NOMO-1 (cell line): ENCODE measurements around the gene LIMS1.
"Not testable (repeated sequence)": the region's sequence is repeated elsewhere in the genome, so short reads cannot be mapped to it uniquely, and the experiment has no call there.

Source experiments
- DNase-seq, 2 experiments: peaks; one replicate each; lab custom pipeline; 2025; ENCODE audit not compliant: unreplicated experiment in 2 of 2; lab: John Stamatoyannopoulos, UW

The LIMS1 gene

DNA sequence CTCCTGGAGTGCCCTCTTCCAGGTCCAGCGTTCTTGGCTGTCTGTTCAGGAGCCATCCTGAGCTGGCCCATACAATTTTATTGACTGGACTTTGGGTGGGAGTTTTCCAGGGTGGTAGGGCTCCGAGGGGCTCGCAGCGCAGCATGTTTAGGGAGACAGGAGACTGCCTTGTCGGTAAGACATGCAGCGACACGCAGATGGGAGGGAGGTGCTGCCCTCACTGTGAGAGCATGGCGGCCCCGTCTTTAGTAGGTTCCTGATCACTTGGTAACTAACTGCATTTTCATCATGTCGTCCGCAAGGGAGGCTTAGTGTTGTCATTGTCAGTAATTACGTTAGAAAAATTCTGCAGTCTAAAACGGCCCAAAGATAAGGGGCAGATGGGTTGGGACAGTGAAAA, 121.0 kb downstream of the LIMS1 start:
- DNase-seq, result not testable (repeated sequence)

DNA sequence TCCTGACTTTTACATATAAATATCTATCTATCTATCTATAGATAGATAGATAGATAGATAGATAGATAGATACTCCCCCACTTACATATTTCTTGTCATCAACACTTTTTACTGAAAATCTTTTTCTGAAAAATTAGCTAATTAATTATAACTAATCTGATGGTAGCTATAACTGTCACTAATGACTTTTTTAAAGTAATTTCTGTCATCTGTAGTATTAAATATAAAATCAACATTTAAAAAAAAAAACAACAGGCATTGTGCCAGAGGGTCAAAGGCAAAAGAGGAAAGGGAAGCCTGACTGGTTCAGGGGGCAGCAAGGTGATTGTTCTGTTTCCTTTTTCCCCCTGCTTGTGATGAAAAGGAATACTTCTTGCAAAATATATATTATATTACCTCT, 122.0 kb downstream of the LIMS1 start:
- not testable (repeated sequence) for DNase-seq

DNA sequence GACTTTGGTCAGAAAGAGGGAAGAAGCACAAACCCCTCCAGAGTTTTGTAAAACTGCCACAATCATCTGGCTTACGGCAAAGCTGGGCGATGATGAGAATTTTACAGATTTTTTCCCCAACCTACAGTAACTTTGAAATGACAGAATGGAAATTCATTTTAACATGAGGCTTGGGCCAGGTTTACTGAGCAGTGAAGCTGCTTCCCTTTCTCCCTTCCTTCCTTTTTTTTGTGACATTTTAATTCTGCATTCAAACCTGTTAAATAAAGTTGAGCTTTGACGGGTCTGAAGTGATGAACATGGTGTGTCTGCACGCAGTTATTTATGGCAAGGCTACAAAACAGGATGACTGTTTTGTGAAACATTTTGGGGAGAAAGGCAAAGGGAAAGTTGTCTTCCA, 123.2 kb downstream of the LIMS1 start:
- DNase-seq, result peak; percentile 14 to 44

DNA sequence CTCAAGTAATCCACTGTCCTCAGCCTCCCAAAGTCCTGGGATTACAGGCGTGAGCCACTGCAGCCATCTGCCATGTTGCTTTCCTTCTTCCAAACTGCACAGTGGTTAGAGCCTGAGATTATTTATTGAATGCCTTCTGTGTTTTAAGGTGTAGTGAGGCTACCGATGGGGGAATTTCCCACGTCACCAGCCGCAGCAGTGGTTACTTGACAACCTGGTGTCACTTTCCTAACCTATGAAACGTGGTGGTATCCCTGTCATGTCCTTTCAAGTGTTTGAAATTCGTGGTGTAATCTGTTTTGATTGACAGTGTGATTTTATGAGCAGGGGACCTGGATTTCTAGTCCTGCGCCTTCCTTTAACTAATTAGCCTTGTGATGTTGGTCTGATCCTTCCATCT, 124.3 kb downstream of the LIMS1 start:
- DNase-seq, result not testable (repeated sequence)

DNA sequence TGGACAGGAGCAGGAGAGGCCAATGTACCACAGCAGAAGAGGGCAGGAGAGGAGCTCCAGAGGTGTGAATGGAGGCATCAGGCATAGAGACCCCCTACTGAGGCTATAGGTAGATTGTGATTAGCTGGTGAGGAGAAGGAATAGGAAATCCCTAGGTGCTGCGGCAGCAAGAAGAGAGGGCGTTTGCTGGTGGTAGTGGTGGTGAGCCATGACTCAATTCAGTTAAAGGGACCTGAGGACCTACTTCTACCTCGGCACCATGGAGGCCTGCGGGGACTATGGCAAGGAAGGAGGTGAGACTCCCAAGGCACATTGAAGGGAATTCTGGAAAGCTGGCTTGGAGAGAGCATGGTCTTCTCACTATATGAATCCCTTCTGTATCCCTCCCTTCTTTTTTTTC, 127.2 kb downstream of the LIMS1 start:
- not testable (repeated sequence) for DNase-seq

DNA sequence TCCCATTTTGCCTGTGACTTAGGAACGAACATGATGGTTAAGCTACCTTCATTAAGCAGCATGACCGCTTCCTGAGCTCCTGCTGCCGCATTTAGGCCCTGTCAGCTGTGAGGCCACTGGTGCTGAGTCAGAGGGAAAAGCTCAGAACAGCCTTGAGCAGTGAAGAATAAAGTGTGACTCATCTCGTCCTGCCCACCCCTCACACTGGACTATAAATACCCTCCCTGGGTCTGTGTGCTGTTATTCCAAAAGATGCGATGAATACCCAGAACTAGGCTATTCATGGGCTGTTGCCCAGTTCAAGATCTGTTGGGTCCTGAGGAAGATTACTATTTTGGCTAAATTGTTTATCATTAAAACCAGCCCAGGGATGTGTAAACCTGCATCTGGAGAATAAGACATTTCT, 127.9 kb downstream of the LIMS1 start:
- not testable (repeated sequence) for DNase-seq

DNA sequence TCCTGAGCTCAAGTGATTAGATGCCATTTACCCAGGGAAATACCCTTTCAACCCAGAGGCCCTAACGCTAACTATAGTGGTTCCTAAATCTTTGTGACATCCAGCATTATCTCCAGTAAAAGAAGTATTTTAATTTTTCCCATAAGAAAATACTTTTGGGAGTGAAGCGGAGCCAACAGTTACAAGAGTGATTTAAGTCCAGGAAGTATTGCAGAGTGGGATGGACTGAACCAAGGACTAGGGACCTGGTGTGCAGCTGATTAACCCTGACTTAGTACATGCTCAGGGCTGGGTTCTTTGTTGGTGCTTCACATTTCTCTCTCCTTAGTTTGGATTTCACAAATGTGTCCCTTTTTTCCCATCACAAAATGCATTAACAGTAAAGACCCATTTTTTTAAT, 129.1 kb downstream of the LIMS1 start:
- DNase-seq, result not testable (repeated sequence)

DNA sequence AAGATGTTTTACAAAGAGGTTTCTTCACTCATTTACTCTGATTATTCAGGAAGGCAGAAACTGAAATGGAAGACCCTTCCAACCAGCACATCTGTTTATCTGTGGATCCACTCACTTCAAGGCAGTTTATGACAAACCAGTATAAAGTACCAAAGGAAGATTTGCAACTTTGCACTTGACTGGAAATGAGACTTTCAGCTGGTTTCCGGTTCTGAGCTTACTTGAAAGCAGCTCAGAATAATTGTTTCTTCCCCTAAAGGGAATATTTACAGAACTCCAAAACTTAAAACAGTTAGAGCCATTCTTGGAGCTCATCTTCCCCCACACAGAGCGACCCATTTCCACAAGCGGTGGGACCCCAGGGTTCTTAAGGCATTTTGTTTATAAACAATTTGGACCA, 129.8 kb downstream of the LIMS1 start:
- DNase-seq, result not testable (repeated sequence)

DNA sequence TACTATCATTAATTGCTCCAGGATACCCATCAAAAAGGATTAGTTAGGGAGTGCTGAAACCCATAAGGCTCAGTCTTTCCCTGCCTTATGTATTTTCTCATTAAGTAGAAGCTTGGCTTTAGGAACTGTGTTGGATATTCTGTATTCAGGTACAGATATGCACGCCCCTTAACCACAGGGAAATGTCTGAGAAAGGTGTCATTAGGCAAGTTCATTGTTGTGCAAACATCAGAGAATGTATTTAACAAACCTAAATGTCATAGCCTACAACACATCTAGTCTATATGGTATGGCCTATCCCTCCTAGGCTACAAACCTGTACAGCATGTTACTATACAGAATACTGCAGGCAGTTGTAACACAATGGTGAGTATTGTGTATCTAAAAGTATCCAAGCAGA, 130.7 kb downstream of the LIMS1 start:
- not testable (repeated sequence) for DNase-seq

DNA sequence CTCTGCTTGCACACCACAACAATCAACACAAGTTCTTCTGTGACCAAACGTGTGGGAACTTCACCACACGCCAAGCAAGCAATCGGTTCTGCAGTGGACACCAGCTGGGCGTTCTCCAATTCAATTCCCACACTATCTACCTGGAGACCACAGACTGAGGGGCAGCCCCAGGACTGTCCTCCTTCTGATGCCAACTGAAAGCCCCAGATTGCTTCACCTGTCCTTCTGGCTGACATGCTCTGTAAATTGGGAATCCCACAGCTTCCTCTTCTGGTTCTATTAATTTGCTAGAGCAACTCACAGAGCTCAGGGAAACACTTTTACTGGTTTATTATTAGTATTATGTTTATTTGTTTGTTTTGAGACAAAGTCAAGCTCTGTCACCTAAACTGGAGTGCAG, 131.7 kb downstream of the LIMS1 start:
- peak in 1 of 2 experiments; percentile 2 for DNase-seq

DNA sequence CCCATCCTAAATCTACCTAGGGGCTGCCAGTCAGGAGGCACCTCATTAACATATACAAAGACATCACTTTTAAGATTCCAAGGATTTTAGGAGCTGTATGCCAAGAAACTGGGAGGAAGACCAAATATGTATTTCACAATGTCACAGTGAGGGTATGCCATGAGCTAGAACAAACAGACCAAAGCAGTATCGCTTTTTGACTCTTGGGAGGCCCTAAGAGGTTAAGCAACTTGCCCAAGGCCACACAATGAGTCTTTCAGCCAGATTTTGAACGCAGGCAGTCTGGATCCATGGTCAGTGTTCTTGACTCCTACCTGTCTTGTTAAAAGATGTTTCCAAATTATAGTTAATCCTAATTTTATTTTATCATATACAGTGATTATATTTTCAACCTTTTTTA, 132.9 kb downstream of the LIMS1 start:
- not testable (repeated sequence) for DNase-seq

DNA sequence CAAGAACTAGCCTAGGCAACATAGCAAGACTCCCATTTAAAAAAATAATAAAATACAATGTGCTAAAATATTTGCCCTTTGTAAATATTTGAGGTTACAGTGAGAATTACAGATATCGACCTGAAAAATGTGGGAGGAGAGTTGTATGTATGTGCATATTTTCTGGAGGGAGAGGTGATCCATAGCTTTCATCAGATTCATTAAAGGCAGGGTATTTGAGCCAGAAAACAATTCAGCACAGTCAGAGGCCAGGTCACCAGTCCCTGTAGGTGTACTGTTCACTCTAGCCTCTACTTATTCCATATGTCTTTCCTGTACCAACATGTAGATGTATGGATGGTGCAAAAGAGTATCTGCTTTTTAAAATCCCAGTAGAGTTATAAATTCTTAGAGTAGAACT, 136.0 kb downstream of the LIMS1 start:
- DNase-seq, result not testable (repeated sequence)

DNA sequence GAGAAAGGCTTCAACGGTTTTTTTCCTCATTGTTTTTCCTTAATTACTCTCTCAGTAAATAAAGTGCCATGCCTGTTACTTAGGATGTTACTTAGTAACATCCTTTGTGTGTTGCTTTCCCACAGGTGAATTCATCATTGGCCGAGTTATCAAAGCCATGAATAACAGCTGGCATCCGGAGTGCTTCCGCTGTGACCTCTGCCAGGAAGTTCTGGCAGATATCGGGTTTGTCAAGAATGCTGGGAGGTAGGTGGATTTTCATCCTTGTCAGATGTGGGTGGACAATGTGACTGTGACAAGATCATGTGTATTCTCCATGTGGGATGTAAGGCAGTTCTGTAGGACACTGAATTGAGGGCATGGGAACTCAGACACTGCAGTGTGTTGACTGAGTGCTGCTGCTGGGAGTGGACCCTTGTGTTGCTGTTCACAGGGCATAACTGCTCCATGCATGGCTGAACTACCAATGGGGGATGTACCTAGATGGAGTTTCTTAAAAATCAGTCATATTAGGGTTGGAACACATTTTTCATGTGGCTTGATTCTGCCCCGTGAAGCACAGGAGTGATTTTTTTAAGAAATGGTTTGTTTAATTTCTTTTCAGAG, 138.0 kb downstream of the LIMS1 start:
- not testable (repeated sequence) for DNase-seq

DNA sequence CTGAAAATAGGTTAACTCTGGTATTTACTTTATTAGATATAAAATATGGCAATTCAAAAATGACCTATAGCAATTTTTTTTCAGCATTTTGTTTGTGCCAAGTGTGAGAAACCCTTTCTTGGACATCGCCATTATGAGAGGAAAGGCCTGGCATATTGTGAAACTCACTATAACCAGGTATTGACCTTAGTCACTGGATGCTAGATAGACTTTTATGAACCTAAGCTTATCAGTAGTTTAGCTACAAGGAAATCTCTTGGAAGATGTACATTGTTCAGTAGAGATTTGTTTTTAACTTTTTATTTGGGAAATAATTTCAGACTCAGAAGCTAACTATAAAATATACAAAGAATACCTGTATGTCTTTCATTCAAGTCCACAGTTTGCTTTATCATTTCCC, 142.3 kb downstream of the LIMS1 start:
- not testable (repeated sequence) for DNase-seq

DNA sequence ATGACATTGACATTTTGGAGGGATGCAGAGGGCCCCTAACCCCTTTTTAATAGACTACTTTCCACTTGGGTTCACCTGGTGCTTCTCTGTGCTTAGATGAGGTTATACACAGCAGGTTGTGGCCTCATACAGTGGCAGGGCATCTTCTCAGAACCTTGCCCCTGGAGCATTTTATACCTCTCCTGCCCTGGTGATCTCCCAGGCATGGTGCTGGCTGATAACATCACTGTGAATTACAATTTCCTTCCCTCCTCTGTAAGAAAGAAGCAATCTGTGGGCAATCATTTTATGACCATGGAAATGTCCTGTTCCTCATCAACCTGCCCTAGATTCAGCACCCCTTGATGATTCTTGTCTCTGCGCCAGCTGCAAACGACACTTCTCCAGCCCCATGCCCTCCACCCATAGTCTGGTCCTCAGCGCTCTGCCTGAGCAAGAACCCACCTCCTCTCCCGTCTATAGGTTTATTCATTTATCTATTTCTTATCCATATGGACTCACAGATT, 143.0 kb downstream of the LIMS1 start:
- DNase-seq, result not testable (repeated sequence)

DNA sequence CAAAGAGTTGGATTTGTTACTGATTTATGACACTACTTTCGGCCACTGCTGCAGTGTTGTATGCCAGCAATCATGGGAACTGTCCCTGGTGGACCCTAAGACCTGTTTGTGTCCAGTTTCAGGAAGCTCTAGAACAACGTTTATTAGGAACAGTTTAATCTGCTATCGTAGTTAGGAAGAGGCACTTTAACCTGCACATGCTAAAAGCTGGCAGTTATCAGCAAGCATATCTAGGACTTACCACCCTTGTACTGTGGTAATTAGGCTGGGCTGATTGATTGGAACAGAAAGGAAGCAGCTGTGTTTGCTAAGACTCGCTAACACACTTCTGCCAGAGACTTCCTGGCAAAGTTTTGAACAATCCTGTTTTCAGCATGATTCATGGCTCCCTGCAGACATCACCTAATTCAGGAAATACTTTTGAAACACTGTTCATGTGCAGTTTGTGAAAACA, 144.0 kb downstream of the LIMS1 start:
- peak in 1 of 2 experiments; percentile 2 for DNase-seq

DNA sequence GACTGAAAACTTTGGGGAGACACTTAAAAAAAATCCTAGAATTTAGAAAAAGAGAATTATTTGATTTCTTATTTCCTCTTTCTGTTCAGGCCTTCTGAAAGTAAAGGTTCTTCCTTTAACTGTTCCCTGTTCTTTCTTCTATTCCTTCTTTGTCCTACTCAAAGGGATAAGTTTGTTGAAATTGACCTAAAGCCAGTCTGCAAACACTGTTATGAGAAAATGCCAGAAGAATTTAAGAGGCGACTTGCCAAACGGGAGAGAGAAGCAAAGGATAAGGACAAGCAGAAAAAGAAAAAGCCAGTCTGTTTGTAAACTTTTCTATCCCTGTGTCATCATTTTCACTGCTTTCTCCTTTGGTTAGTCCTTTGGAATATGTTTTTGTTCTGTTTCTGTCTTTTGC, 146.5 kb downstream of the LIMS1 start:
- not testable (repeated sequence) for DNase-seq

DNA sequence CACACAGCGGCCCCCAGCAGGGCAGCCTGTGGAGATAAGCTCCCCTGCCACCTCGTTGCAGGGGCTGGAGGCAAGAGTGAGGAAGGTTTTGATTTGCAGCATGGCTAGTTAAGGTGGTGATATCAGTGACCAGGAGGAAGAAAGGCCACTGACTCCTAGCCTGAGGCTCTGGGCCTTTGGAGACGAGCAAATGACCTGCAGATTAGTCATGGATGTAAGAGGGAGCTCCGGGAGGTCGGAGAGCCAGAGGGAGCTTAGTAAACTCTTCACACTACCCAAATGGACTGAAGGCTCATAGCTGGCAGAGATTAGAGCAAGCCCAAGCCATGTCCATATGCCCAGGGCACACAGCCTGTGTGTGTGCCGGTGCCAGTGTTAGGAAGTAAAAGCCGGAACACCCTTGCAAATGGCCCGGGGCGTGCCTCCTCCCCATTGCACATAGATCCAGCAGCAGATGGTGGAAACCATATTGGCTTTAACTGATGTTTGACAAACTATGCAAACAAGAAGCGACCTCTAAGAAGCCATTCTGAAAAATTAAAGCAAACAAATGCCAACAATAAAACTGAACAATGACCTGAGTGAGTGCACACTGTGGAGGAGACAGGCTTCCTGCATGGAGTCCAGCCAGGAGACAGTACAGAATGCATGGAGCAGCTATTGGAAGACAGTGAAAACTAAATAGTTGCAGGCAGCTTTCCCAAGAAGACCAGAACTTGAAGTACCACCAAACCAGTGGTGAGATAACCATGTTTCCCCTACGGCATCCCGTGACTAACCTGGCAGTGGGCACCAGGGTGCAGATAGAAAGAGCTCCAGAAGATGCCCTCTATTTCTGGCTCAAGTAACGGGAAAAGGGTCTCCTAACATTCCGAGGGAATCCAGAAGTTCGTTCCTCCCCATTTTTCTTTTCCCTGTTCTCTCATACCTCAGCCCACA, 154.8 kb downstream of the LIMS1 start:
- DNase-seq, result not testable (repeated sequence)

DNA sequence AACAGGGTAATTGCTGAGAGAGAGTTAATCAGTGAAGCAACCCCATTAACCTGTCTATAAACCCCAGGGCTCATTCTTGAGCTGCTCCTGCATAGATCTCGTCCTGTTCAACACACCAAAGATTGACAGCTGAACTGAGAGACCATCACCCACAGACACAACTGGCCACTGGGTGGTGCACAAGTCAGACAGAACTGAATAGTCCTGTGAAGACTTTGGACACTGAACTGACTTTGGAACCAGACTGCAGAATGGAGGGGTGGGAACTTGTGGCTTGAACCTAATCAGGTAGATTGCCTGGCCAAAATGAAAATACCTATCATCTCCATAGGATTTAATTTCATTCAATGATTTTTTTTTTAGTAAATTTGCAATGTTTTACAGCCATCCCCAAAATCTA, 155.7 kb downstream of the LIMS1 start:
- not testable (repeated sequence) for DNase-seq

DNA sequence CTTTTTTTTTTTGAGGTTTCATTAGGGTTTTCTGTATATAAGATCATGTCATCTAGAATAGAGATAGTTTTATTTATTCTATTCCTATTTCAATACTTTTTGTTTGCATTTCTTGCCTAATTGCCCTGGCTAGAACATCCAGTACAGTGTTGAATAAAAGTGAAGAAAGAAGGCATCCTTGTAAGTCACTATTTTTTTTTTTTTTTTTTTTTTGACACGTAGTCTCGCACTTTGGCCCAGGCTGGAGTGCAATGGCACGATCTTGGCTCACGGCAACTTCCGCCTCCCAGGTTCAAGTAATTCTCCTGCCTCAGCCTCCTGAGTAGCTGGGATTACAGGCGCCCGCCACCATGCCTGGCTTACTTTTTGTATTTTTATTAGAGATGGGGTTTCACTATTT, 157.2 kb downstream of the LIMS1 start:
- DNase-seq, result no peak

DNA sequence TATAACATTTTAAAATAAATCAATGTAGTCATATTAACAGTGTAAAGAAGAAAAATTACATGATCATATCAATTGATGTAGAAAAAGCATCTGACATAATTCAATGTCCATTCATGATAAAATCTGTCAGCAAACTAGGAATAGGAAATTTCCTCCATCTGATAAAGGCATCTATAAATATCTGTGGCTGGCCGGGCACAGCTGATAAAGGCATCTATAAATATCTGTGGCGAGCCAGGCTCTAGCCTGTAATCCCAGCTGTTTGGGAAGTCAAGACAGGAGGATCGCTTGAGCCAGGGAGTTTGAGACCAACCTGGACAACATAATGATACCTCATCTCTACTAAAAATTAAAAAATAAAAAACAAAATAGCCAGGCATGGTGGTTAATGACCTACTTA, 166.9 kb downstream of the LIMS1 start:
- no peak for DNase-seq

DNA sequence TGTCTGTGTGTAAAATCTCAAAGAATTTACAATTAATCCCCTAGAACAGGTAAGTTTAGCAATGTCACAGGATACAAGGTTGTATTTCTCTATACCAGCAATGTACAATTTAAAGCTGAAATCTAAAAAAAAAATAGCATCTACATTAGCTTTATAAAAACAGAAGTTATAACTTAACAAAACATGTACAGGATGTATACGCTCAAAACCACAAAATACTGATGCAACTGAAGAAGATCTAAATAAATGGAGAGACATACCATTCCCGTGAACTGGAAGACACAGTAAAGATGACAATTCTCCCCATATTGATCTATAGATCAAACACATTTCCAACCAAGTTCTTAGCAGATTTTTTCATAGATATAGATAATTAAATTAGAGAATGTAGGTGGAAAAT, 167.5 kb downstream of the LIMS1 start:
- DNase-seq, result no peak
